NK-92 (cell line): ENCODE data around the gene IGFL1.
"Not testable (repeated sequence)": the region's sequence is repeated elsewhere in the genome, so short reads cannot be mapped to it uniquely, and the experiment has no call there.

Experiments
- DNase-seq: peaks from one replicate; lab custom pipeline; 2025; ENCODE audit not compliant: unreplicated experiment; lab: John Stamatoyannopoulos, UW

The IGFL1 gene

GRCh38 chr19:46264801-46265200 lies 35.3 kb downstream of the IGFL1 start:
- DNase-seq, result not testable (repeated sequence)

- DNase-seq, result no peak
Measured at GRCh38 chr19:46265217-46265828, 35.8 kb downstream of the IGFL1 start.

- DNase-seq, result no peak
Measured at GRCh38 chr19:46269101-46269500, 39.6 kb downstream of the IGFL1 start.

GRCh38 chr19:46270521-46271256 lies 41.1 kb downstream of the IGFL1 start:
- DNase-seq, result no peak

GRCh38 chr19:46271481-46272197 lies 42.1 kb downstream of the IGFL1 start:
- no peak for DNase-seq

- not testable (repeated sequence) for DNase-seq
Measured at GRCh38 chr19:46273931-46274330, 44.4 kb downstream of the IGFL1 start.

GRCh38 chr19:46279177-46279576 lies 49.6 kb downstream of the IGFL1 start:
- no peak for DNase-seq
